Pancreas (tissue), 10 donors: ENCODE results near the gene CLPTM1L. TPM values are rescaled to one million over a fixed set of nuclear protein-coding genes. Genes with fewer than 3 reads are reported as not detected.

Experiments
- ATAC-seq, 4 donors: fragments of 200-7000 bp; cut with Tn5 transposase; one replicate each; pipeline versions ENCODE4 v1.8.0 to v1.9.1; 2020; ENCODE audit warnings: mild to moderate bottlenecking in 4 of 4, moderate library complexity in 4 of 4
- DNase-seq, 6 donors: peaks; one replicate each; pipeline ENCODE4 v3.0.0-alpha.2; 2020
- FAIRE-seq: peaks from 2 replicates; lab custom pipeline; 2012; peaks lifted over from hg19 to GRCh38; lab: Jason Lieb, UNC
- H3K27ac ChIP-seq, 4 donors: fragments of 200-600 bp; sonication (generic); 1 replicate in 3 of 4; 2 replicates in 1 of 4; pipeline versions ENCODE4 v1.5.0 to v1.8.0; 2020
- H3K27me3 ChIP-seq, 4 donors: fragments of 200-600 bp; one replicate each; pipeline ENCODE4 v1.8.0; 2021
- H3K36me3 ChIP-seq, 3 donors: fragments of 200-600 bp; sonication (generic) in 1 of 3; one replicate each; pipeline versions ENCODE4 v1.5.0 to v1.8.0; 2020 to 2021
- H3K4me1 ChIP-seq, 3 donors: fragments of 200-600 bp; one replicate each; pipeline ENCODE4 v1.8.0; 2021
- H3K4me3 ChIP-seq, 4 donors: fragments of 200-600 bp; sonication (generic) in 2 of 4; one replicate each; pipeline versions ENCODE4 v1.5.0 to v1.8.0; 2020 to 2021
- H3K9me3 ChIP-seq, 4 donors: fragments of 200-600 bp; one replicate each; pipeline ENCODE4 v1.8.0; 2021
- CTCF ChIP-seq, 4 donors: fragments of 200-600 bp; sonication (generic) in 3 of 4; IDR thresholded peaks; one replicate each; pipeline versions ENCODE4 v1.5.0 to v1.8.0; 2021; ENCODE audit warnings: antibody characterized with exemption in 4 of 4
- WGBS, 2 donors: extraction: QIAGEN DNeasy Blood & Tissue Kit; methylation state at CpG; one replicate each; pipeline ENCODE4 v1.1.7; 2013; 5-methylcytosine and 5-hydroxymethylcytosine counted together
- intact Hi-C, 3 donors: fragments of 100-400 bp; cut with DNase I; formaldehyde crosslinking; loops; one replicate each; pipeline versions ENCODE4 v1.11.1 to v1.14.2; 2022
- polyA plus RNA-seq, 2 donors: library from polyadenylated mRNA; stranded (reverse); fragments of 200-250 nt; gene quantifications; one replicate each; pipeline ENCODE4 v1.2.3, GENCODE V29; 2013
- total RNA-seq, 6 donors: library from RNA; stranded (reverse); fragmentation: NEBNext Ultra II Directional in 4 of 6; extraction: Animal tissue kit (Norgen Biotek cat#: 25700) in 4 of 6; gene quantifications; one replicate each; pipeline versions ENCODE4 v1.2.1 to v1.2.4, GENCODE V29; 2021 to 2023
- donor health status: healthy with polysubstance abuse.
- donor health status: DM: no; HTN: no; CAD: no; lungs with moderate emphysema.
- donor health status: DM: no; HTN: no; CAD: no.
- donor health status: control.
- donor health status: control.
- donor health status: Bipolar disorder and iron deficiency.
- donor health status: DM: yes; HTN: yes; CAD: no.
- donor health status: DM: no; HTN: no; CAD: no.
- donor health status: DM: no; HTN: no; CAD: no.
- donor health status: DM: yes; HTN: yes; CAD: no.

Gene CLPTM1L
- total RNA-seq (10 to 100 TPM; 40.4 to 63.0 (median 53.2) TPM), polyA plus RNA-seq (10 to 100 TPM; 39.5 to 60.0 TPM)

GRCh38 chr5:1344975-1345838 lies at the start of gene CLPTM1L:
CLPTM1L (minus strand) TSS chr5:1345099; CDS start chr5:1344841, 258 bp downstream.
- FAIRE-seq (no peak), ATAC-seq (peak; percentile 96 to 99 (median 98)), DNase-seq (peak; percentile 78 to 96 (median 88))
- no peaks in the 10 kb centered on the region for H3K9me3 ChIP-seq
- TF ChIP-seq CTCF (IDR thresholded peaks at IDR 0.05): no peak
- peak within 1 kb of the TSS; percentile 79 to 95 (median 90) for H3K4me3 ChIP-seq
- peak within 1 kb of the TSS; percentile 73 to 80 (median 76) for H3K27ac ChIP-seq
- no peaks in the 10 kb centered on the region for H3K27me3 ChIP-seq
- 1 to 2% methylated on average over 52 to 87 of the region's 87 CpGs for WGBS, 2 donors
- peaks cover 0 to 19% (median 8%) of the 10 kb centered on the region in 3 donors for H3K4me1 ChIP-seq
- intact Hi-C loops: no loop called here
- peaks cover 0 to 12% (median 3%) of the 10 kb centered on the region in 3 donors for H3K36me3 ChIP-seq

- intact Hi-C loops: no loop called here
- no peaks in the 10 kb centered on the region for H3K27me3 ChIP-seq
- no peaks in the 10 kb centered on the region for H3K4me1 ChIP-seq
- WGBS, 2 donors: 36 to 52% methylated on average over 36 of the region's 36 CpGs
- no peaks in the 10 kb centered on the region for H3K9me3 ChIP-seq
- no peak for DNase-seq
- ATAC-seq: no peak
- FAIRE-seq: no peak
- no peaks in the 10 kb centered on the region for H3K36me3 ChIP-seq
- H3K27ac ChIP-seq: no peak overlapping the region
- TF ChIP-seq CTCF (IDR thresholded peaks at IDR 0.05): no peak
- H3K4me3 ChIP-seq: no peak overlapping the region
Observed at GRCh38 chr5:1393571-1394501, 48.9 kb upstream of the CLPTM1L start.

- DNase-seq (no peak), FAIRE-seq (no peak), ATAC-seq (no peak)
- no peak for TF ChIP-seq CTCF (IDR thresholded peaks at IDR 0.05)
- Histone ChIP-seq H3K4me3 (no peak overlapping the region), H3K9me3 (no peaks in the 10 kb centered on the region), H3K27me3 (no peaks in the 10 kb centered on the region), H3K36me3 (no peaks in the 10 kb centered on the region), H3K27ac (no peak overlapping the region), H3K4me1 (no peaks in the 10 kb centered on the region)
- WGBS, 2 donors: 38 to 53% methylated on average over 22 of the region's 22 CpGs
- intact Hi-C loops: no loop called here
Observed at GRCh38 chr5:1392801-1393565, 48.1 kb upstream of the CLPTM1L start.

- no peak for FAIRE-seq
- Histone ChIP-seq H3K4me3 (no peak overlapping the region), H3K27me3 (no peaks in the 10 kb centered on the region), H3K27ac (no peak overlapping the region), H3K4me1 (no peaks in the 10 kb centered on the region), H3K36me3 (no peaks in the 10 kb centered on the region), H3K9me3 (no peaks in the 10 kb centered on the region)
- ATAC-seq: no peak
- intact Hi-C loops: no loop called here
- no peak for DNase-seq
- TF ChIP-seq CTCF (IDR thresholded peaks at IDR 0.05): no peak
- 45 to 53% methylated on average over 11 of the region's 11 CpGs for WGBS, 2 donors
Observed at GRCh38 chr5:1392261-1392660, 47.4 kb upstream of the CLPTM1L start.
